SK-N-SH (cell line): ENCODE results near the gene PCED1B. TPM values are rescaled to one million over a fixed set of nuclear protein-coding genes. Genes with fewer than 3 reads are reported as not detected.
"Not testable (repeated sequence)": the region's sequence is repeated elsewhere in the genome, so short reads cannot be mapped to it uniquely, and the experiment has no call there.

Experiments
- CTCF ChIA-PET: fragments of 300-600, 350-600 bp; formaldehyde crosslinking; extraction: SDS; loops from one replicate; lab custom pipeline; 2021; lab: Yijun Ruan, JAX
- POLR2A ChIA-PET: fragments of 350-600 bp; sonication (Branson Sonifier 250); formaldehyde crosslinking; extraction: SDS; loops from one replicate; lab custom pipeline; 2020; ENCODE audit warnings: antibody characterized with exemption, inconsistent platforms; lab: Yijun Ruan, JAX
- DNase-seq: peaks from one replicate; pipeline ENCODE4 v3.0.0; 2012
- H2AFZ ChIP-seq: fragments of 200-600 bp; sonication (generic); 2 replicates; pipeline ENCODE4 v1.8.1; 2016; ENCODE audit warnings: antibody characterized with exemption, mild to moderate bottlenecking, low read depth
- H3F3A ChIP-seq: fragments of 200-600 bp; sonication (generic); replicated peaks from 2 replicates; pipeline ENCODE3; 2016; ENCODE audit warnings: antibody characterized with exemption, mild to moderate bottlenecking; ENCODE audit not compliant: insufficient read depth
- H3K27ac ChIP-seq, 2 experiments: fragments of 200-500 bp in 1 of 2; fragments of 200-600 bp in 1 of 2; sonication (Bioruptor generic) in 1 of 2; sonication (generic), shearing (Covaris generic) in 1 of 2; 2 replicates each; pipeline versions ENCODE4 v1.5.1 to v1.6.1; 2014 to 2016; ENCODE audit warnings: low read depth in 2 of 2, inconsistent platforms in 1 of 2, low read length in 1 of 2, mild to moderate bottlenecking in 1 of 2, mixed read lengths in 1 of 2
- H3K27me3 ChIP-seq: fragments of 200-600 bp; sonication (generic), shearing (Covaris generic); 2 replicates; pipeline ENCODE4 v1.6.1; 2016; ENCODE audit warnings: mixed run types; ENCODE audit not compliant: insufficient read depth
- H3K36me3 ChIP-seq, 2 experiments: fragments of 200-500 bp in 1 of 2; fragments of 200-600 bp in 1 of 2; sonication (Bioruptor generic) in 1 of 2; sonication (generic) in 1 of 2; replicated peaks in 1 of 2; 2 replicates each; pipeline versions ENCODE3 to v1.5.1; 2014 to 2016; ENCODE audit warnings: low read length in 1 of 2, mild to moderate bottlenecking in 1 of 2; ENCODE audit not compliant: insufficient read depth in 2 of 2, control insufficient read depth in 1 of 2
- H3K4me1 ChIP-seq, 2 experiments: fragments of 200-500 bp in 1 of 2; fragments of 200-600 bp in 1 of 2; sonication (Bioruptor generic) in 1 of 2; sonication (generic), shearing (Covaris generic) in 1 of 2; 2 replicates each; pipeline versions ENCODE4 v1.5.1 to v1.6.1; 2014 to 2016; ENCODE audit warnings: low read depth in 1 of 2, low read length in 1 of 2, mixed run types in 1 of 2; ENCODE audit not compliant: insufficient read depth in 2 of 2, control insufficient read depth in 1 of 2
- H3K4me2 ChIP-seq: fragments of 200-600 bp; sonication (generic), shearing (Covaris generic); 2 replicates; pipeline ENCODE4 v1.6.1; 2017; ENCODE audit warnings: mixed run types
- H3K4me3 ChIP-seq, 2 experiments: fragments of 200-500 bp in 1 of 2; fragments of 200-600 bp in 1 of 2; sonication (Bioruptor generic) in 1 of 2; sonication (generic), shearing (Covaris generic) in 1 of 2; 2 replicates each; pipeline versions ENCODE4 v1.5.1 to v1.8.1; 2014 to 2016; ENCODE audit warnings: low read depth in 2 of 2, inconsistent platforms in 1 of 2, low read length in 1 of 2, mild to moderate bottlenecking in 1 of 2, mixed read lengths in 1 of 2, moderate library complexity in 1 of 2
- H3K79me2 ChIP-seq: fragments of 200-600 bp; sonication (generic); 2 replicates; pipeline ENCODE4 v1.8.1; 2017; ENCODE audit warnings: mild to moderate bottlenecking; ENCODE audit not compliant: insufficient read depth
- H3K9ac ChIP-seq: fragments of 200-600 bp; sonication (generic); 2 replicates; pipeline ENCODE4 v1.6.1; 2017; ENCODE audit warnings: mixed run types
- H3K9me2 ChIP-seq: fragments of 200-600 bp; sonication (generic); 2 replicates; pipeline ENCODE4 v1.6.1; 2017; ENCODE audit warnings: mixed run types
- H3K9me3 ChIP-seq: fragments of 200-600 bp; sonication (generic); 2 replicates; pipeline ENCODE4 v1.6.1; 2017; ENCODE audit warnings: mixed run types, mild to moderate bottlenecking, moderate library complexity
- H4K20me1 ChIP-seq: fragments of 200-600 bp; sonication (generic); 2 replicates; pipeline ENCODE4 v1.6.1; 2017; ENCODE audit warnings: mild to moderate bottlenecking, mixed run types; ENCODE audit not compliant: insufficient read depth
- ELF1 ChIP-seq: IDR thresholded peaks from 2 replicates; pipeline ENCODE4 v1.4.0; 2012
- EZH2phosphoT487 ChIP-seq: fragments of 200-600 bp; sonication (generic); IDR thresholded peaks from 2 replicates; pipeline ENCODE4 v1.6.1; 2017; ENCODE audit warnings: low read depth, mixed run types, mild to moderate bottlenecking, antibody characterized with exemption, moderate library complexity, borderline replicate concordance
- FOSL2 ChIP-seq: IDR thresholded peaks from 2 replicates; pipeline ENCODE4 v1.4.0; 2012; ENCODE audit warnings: low read depth, mild to moderate bottlenecking, moderate library complexity, borderline replicate concordance
- FOXJ3 ChIP-seq: sonication (generic); formaldehyde crosslinking; IDR thresholded peaks from 2 replicates; pipeline ENCODE4 v1.5.1; 2020; ENCODE audit warnings: mild to moderate bottlenecking, missing genetic modification reagents
- FOXM1 ChIP-seq: IDR thresholded peaks from 2 replicates; pipeline ENCODE4 v1.4.0; 2012; ENCODE audit warnings: low read depth, mild to moderate bottlenecking
- GABPA ChIP-seq: IDR thresholded peaks from 2 replicates; pipeline ENCODE4 v1.4.0; 2012; ENCODE audit warnings: low read depth, mild to moderate bottlenecking
- IRF3 ChIP-seq: fragments of 150-350 bp; IDR thresholded peaks from 2 replicates; pipeline ENCODE4 v1.6.1; 2016; ENCODE audit warnings: mild to moderate bottlenecking, low read depth, low read length
- JUND ChIP-seq: IDR thresholded peaks from 2 replicates; pipeline ENCODE4 v1.4.0; 2012
- MXI1 ChIP-seq: IDR thresholded peaks from 2 replicates; pipeline ENCODE4 v1.6.1; 2012; ENCODE audit warnings: mild to moderate bottlenecking, low read depth, low read length, improper control_type of control experiment
- NRF1 ChIP-seq: IDR thresholded peaks from 2 replicates; pipeline ENCODE4 v1.6.1; 2012; ENCODE audit warnings: low read depth, mild to moderate bottlenecking, low read length
- PBX3 ChIP-seq: IDR thresholded peaks from 2 replicates; pipeline ENCODE4; 2012
- POLR2AphosphoS5 ChIP-seq: IDR thresholded peaks from 2 replicates; pipeline ENCODE4 v1.6.1; 2012; ENCODE audit warnings: low read depth, low read length
- RAD21 ChIP-seq: IDR thresholded peaks from 2 replicates; pipeline ENCODE4 v1.6.1; 2012; ENCODE audit warnings: mild to moderate bottlenecking, low read length
- REST ChIP-seq: IDR thresholded peaks from 2 replicates; pipeline ENCODE4 v1.6.1; 2012; ENCODE audit warnings: mild to moderate bottlenecking, low read depth, low read length, moderate library complexity
- RFX5 ChIP-seq: IDR thresholded peaks from 2 replicates; pipeline ENCODE4 v1.6.1; 2012; ENCODE audit warnings: mild to moderate bottlenecking, improper control_type of control experiment, low read length
- SIN3A ChIP-seq: IDR thresholded peaks from 2 replicates; pipeline ENCODE4 v1.6.1; 2012; ENCODE audit warnings: low read depth, mild to moderate bottlenecking, low read length, moderate library complexity, borderline replicate concordance
- TCF12 ChIP-seq: IDR thresholded peaks from 2 replicates; pipeline ENCODE4 v1.4.0; 2012
- TEAD4 ChIP-seq: IDR thresholded peaks from 2 replicates; pipeline ENCODE4 v1.4.0; 2012; ENCODE audit warnings: mild to moderate bottlenecking, borderline replicate concordance; ENCODE audit not compliant: insufficient read depth
- USF1 ChIP-seq: IDR thresholded peaks from 2 replicates; pipeline ENCODE4 v1.4.0; 2012; ENCODE audit warnings: low read depth, borderline replicate concordance
- WGBS: methylation state at CpG from one replicate; pipeline ENCODE4 v1.1.6; 2017; ENCODE audit warnings: low lambda C conversion rate; 5-methylcytosine and 5-hydroxymethylcytosine counted together
- polyA plus RNA-seq, 3 experiments: library from polyadenylated mRNA; depleted of rRNA; stranded (reverse); fragments of >200 nt; gene quantifications; 2 replicates each; pipeline ENCODE4 v1.2.3, GENCODE V29; 2012

PCED1B gene
- polyA plus RNA-seq, 1 of the 3 experiments (the other 2 are of a cell fraction), result 0.21 TPM

- Histone ChIP-seq H3K4me3 (no peak overlapping the region), H3K4me1 (no peaks in the 10 kb centered on the region), H3K9ac (no peak overlapping the region), H4K20me1 (no peaks in the 10 kb centered on the region), H3K27ac (no peak overlapping the region), H3F3A (no peaks in the 10 kb centered on the region), H3K9me3 (no peaks in the 10 kb centered on the region), H3K36me3 (no peaks in the 10 kb centered on the region), H3K4me2 (no peak overlapping the region), H3K27me3 (no peaks in the 10 kb centered on the region), H3K79me2 (no peaks in the 10 kb centered on the region), H2AFZ (no peak overlapping the region), H3K9me2 (no peaks in the 10 kb centered on the region)
- no peak for TF ChIP-seq NRF1
- TF ChIP-seq MXI1, result no peak
- TF ChIP-seq FOXM1, result no peak
- TF ChIP-seq FOXJ3 (CRISPR knock-in tag), result no peak
- no peak for TF ChIP-seq TCF12
- no peak for TF ChIP-seq ELF1
- no peak for TF ChIP-seq FOSL2
- no peak for TF ChIP-seq REST
- TF ChIP-seq POLR2AphosphoS5, result no peak
- no peak for TF ChIP-seq SIN3A
- no peak for TF ChIP-seq JUND
- TF ChIP-seq RAD21, result no peak
- TF ChIP-seq RFX5, result no peak
- no peak for TF ChIP-seq EZH2phosphoT487
- no peak for TF ChIP-seq GABPA
- TF ChIP-seq PBX3, result no peak
- no peak for TF ChIP-seq IRF3
- TF ChIP-seq TEAD4, result no peak
- no peak for TF ChIP-seq USF1
- DNase-seq, result no peak
- CTCF ChIA-PET, result no interaction called here
- WGBS, result 18% methylated on average over 5 of the region's 5 CpGs
- POLR2A ChIA-PET, result no interaction called here
These were observed 35.1 kb downstream of the PCED1B start for GRCh38 chr12:47114481-47114892.

GRCh38 chr12:47117305-47117704 is 37.9 kb downstream of the PCED1B start:
- H3K4me2 ChIP-seq, result not testable (repeated sequence)

More at GRCh38 chr12:47117305-47117704, 37.9 kb downstream of the PCED1B start:
- CTCF ChIA-PET, H2AFZ ChIP-seq, H3K9ac ChIP-seq, H3K36me3 ChIP-seq, H3K27ac ChIP-seq, H3K4me3 ChIP-seq, H3F3A ChIP-seq, H3K9me3 ChIP-seq, H3K27me3 ChIP-seq, H3K9me2 ChIP-seq, H3K4me1 ChIP-seq, POLR2A ChIA-PET, DNase-seq, H4K20me1 ChIP-seq, H3K79me2 ChIP-seq: not testable (repeated sequence)
- 17% methylated on average over 1 of the region's 3 CpGs for WGBS
